GM18861 (cell line): ENCODE results near the gene SLC24A3.

Experiments used
- ATAC-seq: cut with Tn5 transposase; IDR thresholded peaks from one replicate; pipeline ENCODE4 v1.9.1; 2021; ENCODE audit not compliant: unreplicated experiment

Gene SLC24A3

DNA sequence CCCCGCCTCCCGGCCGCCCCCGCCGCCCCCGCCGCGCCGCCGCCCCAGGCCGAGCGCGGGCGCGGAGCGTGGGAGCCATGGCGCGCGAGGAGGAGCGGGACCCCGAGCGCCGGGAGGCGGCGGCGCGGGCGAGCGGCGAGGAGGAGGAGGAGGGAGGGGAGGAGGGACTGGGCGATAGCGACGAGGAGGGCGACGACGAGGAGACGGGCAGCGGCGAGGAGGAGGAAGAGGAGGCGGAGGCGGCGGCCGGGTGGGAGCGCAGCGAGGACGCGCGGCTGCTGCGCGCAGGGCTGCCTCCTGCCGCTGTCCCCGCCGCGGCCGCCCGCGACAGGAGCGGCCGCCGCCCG, at the start of gene SLC24A3:
Gene SLC24A3, plus strand, starts transcription at position 174 of the 347 bp plus-strand sequence.
- ATAC-seq: no peak

DNA sequence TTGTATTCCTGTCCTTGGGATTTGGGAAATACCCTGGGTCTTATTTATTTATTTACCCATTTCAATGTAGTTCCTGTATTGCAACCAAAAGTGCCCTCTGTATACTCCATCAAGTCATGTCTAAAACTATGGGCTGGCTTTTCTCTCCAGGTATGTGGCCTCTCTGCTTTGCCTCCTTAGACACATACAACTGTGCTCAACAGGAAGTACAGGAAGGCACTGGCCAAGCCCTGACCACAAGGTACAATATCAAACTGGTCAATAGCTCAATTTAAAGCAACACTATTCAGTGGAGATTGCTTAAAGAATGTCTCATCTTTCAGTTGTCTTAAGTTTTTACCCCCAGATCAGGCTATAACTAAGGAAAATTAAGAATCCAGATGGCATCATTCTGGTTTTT, 42.3 kb upstream of the SLC24A3 start:
- no peak for ATAC-seq

DNA sequence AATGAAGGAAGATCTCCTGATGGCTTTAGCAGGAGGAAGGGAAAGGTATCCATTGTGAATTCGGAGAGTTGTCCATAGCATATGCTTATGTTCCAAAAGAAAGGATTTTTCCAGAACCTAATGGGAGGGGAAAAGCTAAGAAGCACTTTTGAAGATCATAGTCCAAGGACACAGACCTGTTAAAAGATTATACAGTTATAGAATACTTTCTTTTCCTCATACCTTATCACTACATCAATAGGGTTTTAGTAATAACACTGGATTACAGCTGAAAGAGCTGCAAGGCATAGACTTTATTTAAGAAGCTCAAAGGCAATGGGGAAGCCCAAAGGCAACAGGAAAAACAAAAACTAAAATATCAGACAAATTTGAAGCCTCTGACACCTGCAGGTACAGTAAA, 39.8 kb upstream of the SLC24A3 start:
- no peak for ATAC-seq

DNA sequence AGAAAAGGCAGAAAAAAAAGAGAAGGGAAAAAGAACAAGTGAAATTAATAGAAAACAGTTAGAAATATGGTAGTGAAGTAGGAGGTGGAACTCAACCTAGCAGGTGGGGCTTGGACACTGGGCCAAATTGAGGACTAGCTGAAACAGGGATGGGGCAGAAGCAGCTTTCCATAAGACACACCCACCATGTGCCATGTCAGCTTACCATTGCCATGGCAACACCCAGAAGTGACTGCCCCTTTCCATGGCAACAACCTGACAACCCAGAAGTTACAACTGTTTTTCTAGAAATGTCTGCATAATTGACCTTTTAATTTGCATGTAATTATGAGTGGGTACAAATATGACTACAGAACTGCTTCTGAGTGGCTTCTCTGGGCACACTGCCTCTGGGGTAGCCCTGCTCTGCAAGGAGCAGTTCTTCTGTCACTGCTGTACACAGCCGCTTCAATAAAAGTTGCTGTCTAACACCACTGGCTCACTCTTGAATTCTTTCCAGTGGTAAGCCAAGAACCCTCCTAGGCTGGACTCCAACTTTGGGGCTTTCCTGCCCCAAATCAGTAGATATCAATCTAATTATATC, 35.9 kb upstream of the SLC24A3 start:
- ATAC-seq: no peak

DNA sequence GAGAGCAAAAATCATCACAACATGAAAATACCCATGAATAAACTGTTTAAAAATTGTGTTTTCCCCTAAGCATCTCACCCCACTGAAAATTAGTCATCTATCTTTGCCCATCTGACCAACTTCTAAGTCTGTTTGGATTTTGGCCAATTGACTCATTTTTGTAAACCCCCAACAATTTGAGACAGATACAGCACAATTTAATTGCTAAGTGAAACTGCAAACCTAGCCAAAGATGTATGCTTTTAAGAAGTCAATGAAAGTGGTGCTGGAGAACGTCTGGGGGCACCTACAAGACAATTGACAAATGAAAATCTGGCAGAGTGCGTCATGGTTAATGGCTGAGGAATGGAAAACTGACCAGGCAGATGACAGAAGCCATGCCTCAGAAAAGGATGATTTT, 30.9 kb upstream of the SLC24A3 start:
- no peak for ATAC-seq

DNA sequence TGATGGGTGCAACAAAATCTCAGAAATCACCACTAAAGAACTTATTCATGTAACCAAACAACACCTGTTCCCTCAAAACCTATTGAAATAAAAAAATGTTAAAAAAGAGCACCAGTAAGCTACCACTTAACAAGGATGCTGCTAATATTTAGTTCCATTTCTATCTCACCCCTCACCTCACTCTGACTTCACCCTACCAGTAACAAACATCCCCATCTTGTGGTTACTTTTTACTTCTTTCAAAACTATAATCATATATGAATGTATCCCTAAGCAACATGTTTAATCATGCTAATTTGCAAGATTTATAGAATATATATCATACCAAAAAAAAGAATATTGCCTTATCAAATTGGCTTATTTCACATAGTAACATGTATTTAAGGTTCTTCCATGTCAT, 27.4 kb upstream of the SLC24A3 start:
- ATAC-seq: no peak

DNA sequence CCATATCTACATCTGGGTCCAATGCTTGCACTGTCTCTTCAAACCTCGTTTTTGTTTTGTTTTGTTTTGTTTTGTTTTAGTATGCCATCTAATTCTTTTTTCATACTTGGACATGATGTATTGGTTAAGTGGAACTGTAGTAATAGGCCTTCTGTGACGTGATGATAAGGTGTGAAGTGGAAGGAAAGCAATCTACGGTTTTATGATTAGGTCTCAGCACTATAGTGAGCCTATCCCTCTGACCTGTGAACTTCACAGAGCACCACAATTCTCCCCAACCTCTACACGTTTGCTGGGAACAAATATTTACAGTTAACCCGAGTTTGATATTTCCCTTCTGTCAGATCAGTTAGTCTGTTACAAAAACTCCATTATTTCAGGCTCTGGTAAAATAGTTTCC, 19.1 kb upstream of the SLC24A3 start:
- ATAC-seq: no peak

DNA sequence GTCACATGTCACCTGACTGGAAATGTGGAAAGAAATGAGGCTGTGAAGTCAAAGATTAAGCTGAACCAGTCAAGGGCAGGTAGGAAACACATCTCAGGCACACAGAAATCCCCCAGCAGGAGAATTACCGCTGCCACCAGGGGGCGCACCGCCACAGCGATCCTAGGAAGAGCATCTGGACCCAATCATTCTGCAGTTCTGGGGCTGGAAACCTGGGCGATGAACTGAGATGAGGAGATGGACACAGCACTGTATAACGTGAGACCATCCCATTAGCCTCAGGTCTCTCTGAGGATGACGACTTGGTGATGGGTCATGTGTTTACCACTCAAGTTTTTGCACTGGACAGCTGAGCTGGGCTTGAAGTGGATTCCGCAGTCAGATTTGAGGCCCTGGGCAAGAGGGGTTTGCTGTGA, 6.5 kb upstream of the SLC24A3 start:
- ATAC-seq: no peak

DNA sequence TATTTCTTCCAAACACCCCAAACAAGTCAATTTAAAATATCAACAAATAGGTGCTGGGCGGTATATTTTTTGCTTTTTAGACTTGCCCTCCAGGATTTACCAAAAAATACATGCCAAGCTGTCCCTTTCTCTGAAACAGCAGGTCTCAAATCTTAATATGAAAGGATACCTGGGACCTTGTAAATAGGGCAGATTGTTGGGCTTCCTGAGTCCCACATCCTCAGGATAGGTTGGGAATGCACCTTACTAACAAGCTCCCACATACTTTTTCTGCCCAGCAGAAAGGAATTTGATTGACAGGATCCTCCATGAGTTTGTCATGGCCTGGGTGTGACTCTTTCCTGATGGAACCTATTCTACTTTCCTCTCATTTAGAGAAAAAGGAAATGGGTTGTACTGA, 4.9 kb upstream of the SLC24A3 start:
- no peak for ATAC-seq

DNA sequence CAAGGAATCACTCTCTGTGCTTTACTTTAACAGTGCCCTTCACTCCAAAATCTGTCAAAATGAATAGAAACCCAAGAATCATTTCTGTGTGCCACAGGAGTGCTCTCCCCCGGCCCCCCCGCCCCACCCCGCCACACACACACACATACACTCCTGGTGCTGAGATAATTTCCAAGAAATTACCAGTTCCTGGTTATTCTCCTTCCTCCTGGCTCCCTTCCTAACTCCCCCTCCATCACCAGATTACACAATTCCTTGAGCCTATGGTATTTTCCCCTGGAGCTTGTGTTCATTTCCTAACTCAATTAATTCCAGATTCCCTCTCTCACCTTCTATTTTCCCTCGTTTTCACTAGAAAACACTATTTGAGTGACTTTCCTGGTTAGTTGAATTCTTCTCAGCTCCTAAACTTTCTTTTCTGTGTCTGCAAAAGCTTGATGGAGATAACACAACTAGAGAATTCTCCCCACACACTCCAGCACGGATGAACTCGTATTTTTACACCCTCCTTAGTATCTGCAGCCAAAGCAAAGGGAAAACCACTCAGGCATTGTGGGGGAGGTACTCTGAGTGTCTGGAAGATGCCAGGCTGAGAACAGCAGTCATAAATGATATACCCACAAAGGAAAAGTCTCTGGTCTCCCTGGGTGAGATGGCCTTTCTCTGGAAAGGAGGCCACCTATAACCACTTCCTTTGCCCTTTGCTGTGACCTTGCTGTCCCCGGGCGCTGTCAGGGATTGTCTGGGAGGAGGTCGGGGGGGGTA, 1.9 kb upstream of the SLC24A3 start:
- no peak for ATAC-seq

DNA sequence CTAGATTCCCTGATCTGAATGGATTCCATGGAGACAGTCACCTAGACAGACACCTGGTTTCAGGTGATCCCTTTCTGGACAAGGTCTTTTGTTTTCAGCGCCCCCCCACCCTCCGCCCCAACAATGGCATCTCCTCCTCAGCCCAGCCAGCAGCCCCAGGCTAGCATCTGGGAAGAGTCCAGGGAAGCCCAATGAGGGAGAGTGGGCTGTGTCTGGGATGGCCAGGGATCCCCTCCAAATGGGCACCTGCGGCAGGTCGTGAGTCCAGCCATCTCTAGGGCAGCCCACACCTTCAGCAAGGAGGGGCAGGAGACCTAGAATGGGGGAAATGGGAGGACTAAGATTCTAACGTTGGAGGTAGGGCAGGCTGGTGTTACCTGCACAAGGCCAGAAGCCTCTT, 1.2 kb upstream of the SLC24A3 start:
- no peak for ATAC-seq

DNA sequence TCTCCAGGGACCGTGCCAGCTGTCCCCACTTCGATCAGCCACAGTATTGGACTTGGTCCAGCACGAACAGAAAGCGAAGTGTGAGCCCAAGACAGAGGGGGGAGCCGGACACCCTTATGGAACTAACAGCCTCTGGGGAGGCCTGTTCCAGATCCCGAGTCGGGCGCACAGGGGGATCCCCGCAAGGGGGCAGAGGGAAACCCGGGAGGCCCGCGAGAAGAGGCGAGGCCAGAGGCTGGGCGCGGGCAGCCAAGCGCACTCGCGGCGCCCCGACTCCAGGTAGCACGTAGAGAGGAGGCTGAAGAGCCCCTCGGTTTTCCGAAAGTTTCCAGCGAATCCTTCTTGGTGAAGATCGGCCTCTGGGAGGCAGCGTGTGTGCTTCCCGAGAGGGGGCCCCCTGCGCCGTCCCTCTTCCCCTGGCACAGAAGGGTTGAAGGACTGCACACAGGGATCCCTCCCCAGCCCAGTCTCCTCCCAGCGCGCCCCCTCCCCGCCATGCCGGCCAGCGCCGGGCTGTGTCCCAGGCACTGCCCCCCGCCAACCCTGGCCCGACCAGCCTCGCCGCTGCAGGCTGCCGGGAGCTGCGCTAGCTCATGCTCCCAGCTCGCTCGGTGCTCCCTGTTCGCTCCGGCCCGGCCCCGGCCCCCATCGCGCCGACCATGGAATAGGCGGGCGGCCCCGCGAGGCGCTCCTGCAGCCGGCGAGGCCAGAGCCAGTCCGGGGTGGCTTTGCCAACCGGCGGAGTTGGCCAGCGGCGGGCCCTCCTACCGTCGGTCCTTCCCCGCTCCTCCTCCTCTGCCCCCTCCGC, 577 bp upstream of the SLC24A3 start:
- ATAC-seq: no peak

DNA sequence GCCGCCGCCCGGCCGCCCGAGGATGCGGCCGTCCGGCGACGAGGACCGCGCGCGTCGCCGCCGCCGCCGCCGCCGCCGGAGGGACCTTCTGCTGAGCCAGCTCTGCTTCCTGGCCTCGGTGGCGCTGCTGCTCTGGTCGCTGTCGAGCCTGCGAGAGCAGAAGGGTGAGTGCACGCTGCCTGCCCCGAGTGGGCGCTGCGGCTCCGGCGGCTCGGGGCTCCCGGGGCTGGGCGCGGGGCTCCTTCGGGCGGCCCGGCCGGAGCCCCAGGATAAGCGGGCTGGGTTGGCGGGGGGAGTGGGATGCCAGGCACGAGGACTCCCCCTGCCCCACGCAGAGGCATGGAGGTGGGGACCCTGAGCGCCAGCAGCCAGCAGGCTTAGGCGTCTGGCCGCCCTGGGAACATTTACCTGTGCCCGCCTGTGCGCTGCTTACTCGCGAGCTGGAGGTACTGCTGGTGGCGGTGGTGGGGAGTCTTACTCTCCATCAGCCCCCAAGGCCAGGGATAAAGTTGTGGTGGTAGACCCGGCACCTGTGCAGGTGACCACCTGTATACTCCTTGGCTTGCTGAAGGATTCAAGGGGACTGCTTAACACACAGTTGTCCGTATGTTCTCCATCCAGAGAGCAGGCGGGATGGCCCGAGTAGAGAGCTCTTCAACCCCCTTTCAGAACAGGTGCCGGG, 520 bp downstream of the SLC24A3 start:
- no peak for ATAC-seq

DNA sequence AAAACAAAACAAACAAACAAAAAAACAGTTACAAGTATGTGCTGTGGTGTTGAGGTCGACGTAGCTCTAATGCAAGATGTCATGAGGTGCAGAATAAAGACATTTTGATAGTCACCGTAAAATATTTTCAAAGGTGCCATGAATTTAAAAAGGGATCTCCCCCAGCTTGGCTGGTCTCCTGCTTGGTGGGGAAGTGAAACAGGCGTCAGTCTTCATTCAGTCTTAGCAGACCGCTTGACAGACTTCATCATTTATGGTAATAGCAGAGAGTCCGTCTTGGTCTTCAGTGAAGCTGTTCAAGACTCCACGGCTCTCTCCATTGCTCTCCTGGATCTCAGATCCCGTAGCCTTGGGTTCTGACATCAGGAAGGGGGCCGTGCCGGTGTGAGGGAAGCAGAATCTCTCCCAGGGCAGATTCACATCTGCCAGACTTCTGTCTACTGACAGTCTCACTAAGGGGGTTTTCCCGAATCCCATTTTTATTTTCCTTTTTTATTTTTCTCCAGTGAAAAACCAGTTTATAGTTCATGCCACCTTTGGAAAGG, 1.6 kb downstream of the SLC24A3 start:
- ATAC-seq: no peak

DNA sequence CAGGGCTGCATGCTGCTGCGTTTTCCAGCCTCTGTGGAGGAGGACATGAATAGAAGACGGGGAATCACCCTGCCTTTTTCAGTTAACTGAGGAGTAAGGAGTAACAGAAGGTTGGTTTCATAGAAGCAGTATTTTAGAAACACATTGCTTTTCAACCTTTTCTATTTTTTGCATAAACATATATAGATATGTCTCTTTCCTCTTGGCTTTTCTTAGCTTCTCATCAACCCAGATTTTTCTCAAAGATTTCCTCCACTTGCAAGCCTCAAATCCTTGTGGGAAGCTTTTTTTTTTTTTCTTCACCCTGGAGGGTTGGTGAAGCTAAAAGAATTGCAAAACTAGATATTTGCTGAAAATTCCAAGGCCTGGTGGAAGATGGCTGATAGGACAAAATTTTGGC, 6.0 kb downstream of the SLC24A3 start:
- ATAC-seq: no peak

DNA sequence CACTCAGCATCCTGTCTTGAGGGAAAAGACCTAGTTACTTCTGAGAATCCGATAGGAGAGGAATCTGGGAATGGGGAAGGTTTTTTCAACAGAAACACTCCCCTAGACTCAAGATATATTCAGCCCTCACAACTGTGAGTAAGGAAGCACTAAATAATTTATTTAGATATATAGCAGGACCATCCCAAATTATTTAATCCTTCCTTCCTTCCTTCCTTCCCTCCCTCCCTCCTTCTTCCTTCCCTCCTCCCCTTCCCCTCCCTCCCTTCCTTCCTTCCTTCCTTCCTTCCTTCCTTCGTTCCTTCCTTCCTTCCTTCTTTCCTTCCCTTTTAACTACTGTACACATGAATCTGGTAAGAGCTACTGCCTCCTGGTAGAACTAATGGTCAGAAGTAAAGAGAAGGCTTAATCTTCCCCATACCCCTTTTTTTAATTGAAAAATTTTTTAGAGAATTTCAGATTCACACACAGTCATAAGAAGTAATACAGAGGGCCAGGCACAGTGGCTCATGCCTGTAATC, 10.1 kb downstream of the SLC24A3 start:
- ATAC-seq: no peak

DNA sequence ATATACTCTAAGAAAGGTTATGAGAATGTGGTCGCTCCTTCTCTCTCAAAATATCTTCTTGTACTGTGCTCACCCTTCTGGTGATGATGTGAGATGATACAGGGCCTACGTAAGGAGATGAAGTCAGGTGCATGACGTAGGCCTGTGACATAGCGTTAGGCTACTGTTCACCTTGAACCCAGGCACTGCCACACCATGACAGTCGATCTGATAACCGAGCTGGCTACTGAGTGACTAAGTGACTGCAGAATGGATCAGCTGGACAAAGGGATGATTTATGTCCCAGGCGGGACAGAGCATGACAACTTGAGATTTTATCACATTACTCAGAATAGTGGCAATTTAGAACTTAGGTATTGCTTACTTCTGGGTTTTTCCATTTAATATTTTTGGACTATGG, 11.2 kb downstream of the SLC24A3 start:
- ATAC-seq: no peak

DNA sequence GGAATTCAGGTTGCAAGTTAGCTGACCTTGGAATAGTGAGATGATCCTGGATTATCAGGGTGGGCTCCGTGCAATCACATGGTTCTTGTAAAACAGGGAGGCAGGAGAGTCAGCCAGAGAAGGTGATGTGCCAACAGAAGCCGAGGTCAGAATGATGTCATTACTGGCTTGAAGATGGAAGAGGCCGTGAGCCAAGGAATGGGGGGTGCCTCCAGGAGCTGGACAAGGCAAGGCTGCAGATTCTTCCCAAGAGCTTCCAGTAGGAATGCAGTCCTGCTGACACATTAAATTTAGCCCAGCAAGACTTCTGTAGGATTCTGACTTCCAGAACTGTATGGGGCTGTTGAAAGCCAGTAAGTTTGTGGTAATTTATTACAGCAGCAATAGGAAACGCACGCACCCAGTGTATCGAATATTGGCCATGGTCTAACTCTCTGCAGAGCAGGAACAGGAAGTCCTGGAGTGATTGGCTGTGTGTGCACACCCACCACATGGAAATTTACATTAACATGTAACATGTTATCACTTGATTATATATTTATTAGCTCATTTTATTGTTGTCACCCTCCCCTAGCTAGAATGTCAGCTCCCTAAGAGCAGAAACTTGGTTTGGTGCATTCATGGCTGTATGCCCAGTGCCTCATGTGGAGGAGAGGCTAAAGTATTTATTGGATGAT, 19.1 kb downstream of the SLC24A3 start:
- no peak for ATAC-seq

DNA sequence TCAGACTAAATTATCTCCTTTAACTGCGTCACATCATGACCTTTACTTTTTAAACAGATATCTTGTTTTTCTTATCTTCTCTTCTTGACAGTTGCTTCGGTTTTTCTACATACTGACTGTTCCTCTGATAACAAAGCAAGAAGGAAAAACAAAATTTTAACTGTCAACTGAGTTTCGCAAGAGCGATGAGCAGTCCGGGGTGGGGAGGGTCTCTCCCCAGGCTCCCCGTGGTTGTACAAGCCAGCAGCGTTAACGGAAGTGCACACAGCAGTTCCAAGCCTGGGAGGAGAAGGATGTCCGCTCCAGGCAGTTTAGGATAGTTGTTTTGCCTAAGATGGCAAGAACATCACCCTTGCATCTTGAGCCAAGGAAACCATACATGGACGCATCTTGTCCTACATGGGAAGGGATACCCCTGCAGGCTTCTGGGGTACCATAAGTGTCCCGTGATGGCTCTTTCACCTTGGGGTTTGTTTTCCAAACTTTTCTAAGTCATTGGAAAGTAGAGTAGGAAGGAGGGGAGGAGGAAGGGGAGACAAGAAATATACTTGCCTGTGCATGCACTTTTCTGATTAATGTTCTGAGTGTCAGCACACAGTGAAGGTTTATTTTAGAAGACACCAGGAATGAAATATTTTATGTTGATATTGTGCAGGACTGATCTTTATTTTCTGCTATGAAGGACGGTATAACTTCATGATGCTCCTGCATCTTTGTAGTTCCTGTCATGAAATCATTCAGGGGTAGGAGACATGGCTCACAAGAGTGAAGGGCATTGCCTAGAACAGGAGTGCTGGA, 20.8 kb downstream of the SLC24A3 start:
- no peak for ATAC-seq
